AG09319 (cell line): ENCODE measurements around the gene ARHGAP25.

ENCODE experiments used
- DNase-seq: peaks from one replicate; pipeline ENCODE4 v3.0.0-alpha.2; 2010; ENCODE audit warnings: low read depth; ENCODE audit errors: extremely low read depth
- TF ChIP-seq, protein P1 (sequence below): IDR thresholded peaks from 2 replicates; pipeline ENCODE4 v1.5.1; 2011; ENCODE audit warnings: low read depth, mild to moderate bottlenecking, inconsistent platforms, low read length, moderate library complexity

Gene ARHGAP25

DNA sequence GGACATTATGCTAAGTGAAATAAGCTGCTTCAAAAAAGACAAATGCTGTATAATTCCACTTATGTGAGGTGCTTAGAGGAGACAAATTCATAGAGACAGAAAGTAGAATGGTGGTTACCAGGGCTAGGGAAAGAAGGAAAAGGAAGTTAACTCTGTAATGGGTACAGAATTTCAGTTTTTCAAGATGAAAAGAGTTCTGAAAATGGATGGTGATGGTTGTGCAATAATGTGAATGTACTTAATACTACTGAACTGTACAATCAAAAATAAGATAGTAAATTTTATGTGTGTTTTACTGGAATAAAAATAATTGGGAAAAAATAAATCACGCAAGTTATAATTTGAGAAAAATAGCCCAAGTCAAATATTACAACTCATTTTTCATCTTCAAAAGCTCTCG lies 27.5 kb downstream of the ARHGAP25 start:
- DNase-seq = no peak
- TF ChIP-seq, protein P1, sequence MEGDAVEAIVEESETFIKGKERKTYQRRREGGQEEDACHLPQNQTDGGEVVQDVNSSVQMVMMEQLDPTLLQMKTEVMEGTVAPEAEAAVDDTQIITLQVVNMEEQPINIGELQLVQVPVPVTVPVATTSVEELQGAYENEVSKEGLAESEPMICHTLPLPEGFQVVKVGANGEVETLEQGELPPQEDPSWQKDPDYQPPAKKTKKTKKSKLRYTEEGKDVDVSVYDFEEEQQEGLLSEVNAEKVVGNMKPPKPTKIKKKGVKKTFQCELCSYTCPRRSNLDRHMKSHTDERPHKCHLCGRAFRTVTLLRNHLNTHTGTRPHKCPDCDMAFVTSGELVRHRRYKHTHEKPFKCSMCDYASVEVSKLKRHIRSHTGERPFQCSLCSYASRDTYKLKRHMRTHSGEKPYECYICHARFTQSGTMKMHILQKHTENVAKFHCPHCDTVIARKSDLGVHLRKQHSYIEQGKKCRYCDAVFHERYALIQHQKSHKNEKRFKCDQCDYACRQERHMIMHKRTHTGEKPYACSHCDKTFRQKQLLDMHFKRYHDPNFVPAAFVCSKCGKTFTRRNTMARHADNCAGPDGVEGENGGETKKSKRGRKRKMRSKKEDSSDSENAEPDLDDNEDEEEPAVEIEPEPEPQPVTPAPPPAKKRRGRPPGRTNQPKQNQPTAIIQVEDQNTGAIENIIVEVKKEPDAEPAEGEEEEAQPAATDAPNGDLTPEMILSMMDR = no peak

DNA sequence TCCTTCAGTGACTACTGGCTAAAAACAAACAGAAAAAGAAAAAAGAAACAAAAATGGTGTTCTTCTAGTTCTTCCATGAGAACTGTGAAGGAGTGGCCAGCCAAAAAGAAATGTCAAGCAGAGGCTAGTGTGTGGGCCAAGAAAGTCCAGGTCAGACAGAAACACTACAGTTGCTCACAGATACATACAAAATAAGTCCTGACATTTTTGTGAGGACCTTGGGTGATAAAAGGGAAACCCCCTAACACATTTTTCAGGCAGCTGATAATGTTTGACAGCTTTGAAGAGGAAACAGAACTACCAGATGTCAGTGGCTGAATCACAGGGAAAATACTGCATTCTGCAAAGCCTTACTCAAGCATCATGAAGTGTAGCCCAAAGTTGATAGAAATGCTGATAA lies 28.1 kb downstream of the ARHGAP25 start:
- DNase-seq = no peak
- TF ChIP-seq, protein P1 = no peak

DNA sequence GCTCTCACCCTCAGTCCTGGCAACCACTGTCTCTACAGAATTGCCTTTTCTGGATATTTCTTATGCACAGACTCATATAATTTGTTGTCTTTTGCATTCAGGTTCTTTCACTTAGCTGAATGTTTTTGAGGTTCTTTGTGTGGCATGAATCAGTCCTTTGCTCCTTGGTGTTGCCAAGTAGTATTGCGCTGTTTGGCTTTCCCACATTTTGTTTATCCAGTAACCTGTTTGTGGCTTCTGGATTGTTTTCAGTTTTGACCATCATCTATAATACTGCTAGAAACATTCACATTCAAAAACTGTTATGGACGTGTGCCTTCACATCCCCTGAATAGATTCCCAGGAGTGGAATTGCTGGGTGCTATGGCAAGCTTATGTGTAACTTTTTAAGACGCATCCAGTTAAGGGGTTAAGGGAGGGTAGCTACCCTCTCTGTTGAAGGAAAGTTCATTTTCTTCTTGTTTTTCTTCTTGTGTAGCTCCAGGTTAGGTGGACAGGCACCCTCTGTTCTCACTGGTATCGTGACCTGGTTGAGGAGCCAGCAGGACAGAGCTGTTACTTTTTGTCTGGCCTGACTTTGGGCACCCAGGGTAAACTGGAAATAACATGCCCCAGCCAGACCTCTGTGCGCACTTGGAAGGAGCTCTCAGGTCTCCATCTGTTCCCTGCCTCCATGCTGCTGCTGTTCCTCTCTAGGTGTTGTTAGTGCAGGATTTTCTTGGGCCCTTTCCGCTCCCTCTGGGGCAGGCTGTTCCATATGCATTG lies 29.6 kb downstream of the ARHGAP25 start:
- DNase-seq = no peak
- TF ChIP-seq, protein P1 = no peak

DNA sequence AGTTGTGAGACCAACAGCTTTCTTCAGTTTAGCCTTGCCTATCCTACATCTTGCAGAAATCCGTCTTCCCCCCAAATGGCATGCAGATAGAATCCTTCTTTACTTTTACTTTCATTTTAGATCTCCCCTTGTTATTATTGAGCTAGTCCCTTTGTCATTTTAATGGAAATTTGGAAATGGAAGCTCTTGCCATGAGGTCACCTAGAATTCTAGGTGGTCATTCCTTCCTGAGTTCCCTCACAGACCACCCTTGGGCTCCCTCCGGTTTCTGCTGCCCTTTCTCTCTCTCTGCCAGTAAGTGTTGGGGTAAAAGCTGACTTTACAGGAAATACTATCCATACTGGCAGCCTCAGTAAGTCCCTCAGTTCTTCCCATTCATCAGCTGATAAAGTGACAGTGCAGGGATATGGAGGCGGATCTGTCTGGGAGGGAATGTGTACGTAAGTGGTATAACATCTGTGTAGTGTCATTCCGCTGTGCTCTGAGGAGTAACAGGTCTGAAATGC lies 30.2 kb downstream of the ARHGAP25 start:
- TF ChIP-seq, protein P1 = no peak
- no peak for DNase-seq

DNA sequence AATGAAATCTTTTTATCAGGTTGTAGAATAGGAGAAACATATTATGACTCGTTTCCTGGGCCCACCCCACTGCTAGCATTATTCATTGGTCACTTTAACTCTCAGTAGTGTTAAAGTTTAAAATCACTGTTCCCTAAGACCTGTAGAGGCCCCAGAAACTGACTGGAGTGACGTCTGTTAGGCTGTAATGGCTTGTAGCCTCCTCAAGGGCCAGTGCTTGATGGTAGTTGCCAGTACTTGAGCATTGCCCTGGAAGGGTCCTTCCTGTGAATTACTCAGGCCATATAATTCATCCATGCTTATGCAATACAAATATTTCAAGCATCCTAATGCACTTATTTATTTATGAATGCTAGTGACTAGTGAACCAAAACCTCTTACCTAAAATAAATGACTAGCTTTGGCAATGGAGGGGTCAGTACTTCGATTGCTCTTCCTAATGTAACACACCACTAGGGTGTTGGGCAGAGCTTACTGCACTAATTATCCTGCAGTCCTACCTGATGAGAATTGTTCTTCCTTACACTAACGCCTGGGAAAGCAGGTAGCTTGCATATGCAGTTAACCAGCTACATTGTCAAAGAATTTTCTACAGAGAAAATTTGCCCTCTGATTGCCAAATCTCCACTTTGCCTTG lies 31.2 kb downstream of the ARHGAP25 start:
- TF ChIP-seq, protein P1 = no peak; the same call in 1 of the 2 replicates
- no peak for DNase-seq

DNA sequence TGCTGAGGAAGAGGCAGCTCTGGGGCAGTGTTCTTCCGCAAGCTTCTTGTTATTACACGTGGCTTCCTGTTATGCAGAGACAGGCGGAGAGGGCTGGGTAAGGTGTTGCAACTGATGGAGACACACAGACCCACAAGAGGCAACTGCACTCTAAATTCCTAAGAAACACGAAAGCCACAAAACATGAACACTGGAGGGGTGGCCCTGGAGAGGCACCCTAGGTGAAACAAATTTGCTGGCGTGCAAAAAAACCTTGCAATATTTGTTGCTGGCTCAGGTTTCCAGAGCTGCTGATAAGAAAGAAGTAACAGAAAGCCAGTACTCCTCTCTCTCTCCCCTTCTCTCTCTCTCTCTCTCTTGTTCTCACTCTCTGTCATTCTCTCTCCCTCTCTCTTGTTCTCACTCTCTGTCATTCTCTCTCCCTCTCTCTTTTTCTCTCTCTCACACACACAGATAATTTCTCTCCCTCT lies 31.8 kb downstream of the ARHGAP25 start:
- TF ChIP-seq, protein P1 = no peak
- DNase-seq = no peak
